Measurements from ENCODE around the gene NLRX1.
"Not testable (repeated sequence)": the region's sequence is repeated elsewhere in the genome, so short reads cannot be mapped to it uniquely, and the experiment has no call there.

NLRX1 gene

DNA sequence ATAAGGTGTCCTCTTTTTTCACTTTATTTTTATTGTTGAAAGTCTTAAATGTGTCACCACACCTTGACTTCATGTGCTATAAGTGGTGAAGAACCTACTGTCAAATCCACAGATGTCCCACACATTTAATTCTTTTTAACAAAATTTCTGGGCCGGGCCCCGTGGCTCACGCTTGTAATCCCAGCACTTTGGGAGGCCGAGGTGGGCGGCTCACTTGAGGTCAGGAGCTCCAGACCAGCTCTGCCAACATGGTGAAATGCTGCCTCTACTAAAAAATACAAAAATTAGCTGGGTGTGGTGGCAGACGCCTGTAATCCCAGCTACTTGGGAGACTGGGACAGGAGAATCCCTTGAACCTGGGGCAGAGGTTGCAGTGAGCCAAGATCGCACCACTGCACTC is 40.7 kb downstream of the NLRX1 start:
- DNase-seq (ENCODE audit: low read depth): no peak

DNA sequence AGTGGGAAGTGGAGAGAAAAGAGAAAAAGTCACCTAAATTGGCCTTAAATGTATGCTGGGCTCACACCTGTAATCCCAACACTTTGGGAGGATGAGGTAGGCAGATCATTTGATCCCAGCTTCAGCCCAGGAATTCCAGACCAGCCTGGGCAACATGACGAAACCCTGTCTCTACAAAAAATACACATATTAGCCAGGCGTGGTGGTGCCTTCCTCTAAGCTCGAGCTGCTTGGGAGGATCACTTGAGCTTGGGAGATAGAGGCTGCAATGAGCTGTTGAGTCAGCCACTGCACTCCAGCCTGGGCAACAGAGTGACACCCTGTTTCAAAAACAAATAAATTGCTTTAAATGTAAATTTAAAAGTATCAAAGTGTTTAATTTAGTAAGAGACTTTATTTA is 41.5 kb downstream of the NLRX1 start:
- DNase-seq (ENCODE audit: low read depth): no peak

DNA sequence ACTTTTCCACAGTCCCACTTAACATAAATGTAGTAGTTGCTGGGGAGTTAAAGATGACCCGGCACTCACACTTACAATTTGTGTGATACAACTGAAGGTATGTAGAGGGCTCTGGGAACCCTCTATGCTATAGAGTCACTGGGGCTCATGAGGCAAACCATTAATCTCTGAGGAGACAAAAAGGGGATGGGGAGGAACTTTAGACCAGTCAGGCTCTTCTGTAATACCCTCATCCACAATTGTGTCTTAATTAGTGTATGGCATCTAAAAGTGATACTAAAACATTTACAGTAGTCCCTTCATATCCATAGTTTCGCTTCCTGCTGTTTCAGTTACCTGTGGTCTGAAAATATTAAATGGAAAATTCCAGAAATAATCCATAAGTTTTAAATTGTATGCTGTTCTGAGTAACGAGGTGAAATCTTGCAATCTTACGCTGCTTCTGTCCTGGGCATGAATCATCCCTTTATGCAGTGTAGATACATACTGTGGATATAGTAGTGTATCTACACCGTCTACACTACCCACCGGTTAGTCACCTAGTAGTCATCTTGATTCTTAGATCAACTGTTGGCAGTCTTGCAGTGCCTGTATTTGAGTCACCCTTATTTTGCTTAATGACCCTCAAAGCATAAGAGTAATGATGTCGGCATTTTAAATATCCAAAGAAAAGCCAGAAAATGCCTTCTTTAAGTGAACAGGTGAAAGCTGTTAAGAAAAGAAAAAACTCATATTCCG is 49.8 kb downstream of the NLRX1 start:
- peak; percentile 12 for DNase-seq (ENCODE audit: low read depth)

DNA sequence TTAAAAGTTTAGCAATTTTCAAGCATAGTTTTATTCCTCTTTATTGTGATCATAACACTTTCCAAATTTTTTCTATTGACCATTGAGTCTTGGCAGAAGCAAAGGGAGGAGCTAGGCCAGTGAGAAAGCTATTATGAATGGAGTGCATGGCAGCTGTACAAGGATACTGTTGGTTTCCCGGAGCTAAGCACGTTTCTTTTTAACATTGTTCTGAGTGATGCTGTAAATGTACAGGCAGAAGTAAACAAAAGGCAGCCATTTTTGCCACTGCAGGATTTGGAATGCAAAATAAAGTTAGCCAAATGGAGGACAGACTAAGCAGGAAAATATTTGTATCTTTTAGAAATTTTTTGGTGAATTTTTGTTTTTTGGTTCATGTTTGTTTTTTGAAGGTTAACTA is 53.8 kb downstream of the NLRX1 start:
- DNase-seq (ENCODE audit: low read depth): no peak

DNA sequence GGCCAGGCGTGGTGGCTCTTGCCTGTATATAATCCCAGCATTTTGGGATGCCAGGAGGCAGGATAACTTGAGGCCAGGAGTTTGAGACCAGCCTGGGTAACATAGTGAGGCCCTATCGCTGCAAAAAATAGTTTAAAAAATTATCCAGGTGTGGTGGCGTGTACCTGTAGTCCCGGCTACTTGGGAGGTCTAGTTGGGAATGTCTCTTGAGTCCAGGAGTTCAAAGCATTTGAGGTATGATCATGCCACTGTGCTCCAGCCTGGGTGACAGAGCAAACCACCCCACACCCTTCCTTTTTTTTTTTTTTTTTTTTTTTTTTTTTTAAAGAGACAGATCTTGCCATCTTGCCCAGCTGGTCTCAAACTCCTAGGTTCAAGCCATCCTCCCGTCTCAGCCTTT is 54.4 kb downstream of the NLRX1 start:
- no peak for DNase-seq (ENCODE audit: low read depth)

DNA sequence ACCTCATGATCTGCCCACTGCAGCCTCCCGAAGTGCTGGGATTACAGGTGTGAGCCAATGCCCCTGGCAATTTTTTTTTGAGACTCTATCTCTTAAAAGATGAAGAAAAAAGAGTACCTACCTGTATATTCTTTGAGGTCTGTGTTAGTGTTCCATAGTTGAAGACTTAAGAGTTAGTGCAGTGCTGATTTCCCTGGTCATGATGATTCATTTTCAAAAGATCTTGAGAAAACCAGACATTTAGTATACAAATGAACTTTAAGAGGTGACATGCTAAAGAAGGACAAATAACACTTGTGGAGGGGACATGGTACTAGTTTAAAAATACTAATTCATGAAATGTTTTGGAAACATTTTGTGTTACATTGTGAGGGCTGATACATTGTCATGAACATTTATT is 55.3 kb downstream of the NLRX1 start:
- no peak for DNase-seq (ENCODE audit: low read depth)

DNA sequence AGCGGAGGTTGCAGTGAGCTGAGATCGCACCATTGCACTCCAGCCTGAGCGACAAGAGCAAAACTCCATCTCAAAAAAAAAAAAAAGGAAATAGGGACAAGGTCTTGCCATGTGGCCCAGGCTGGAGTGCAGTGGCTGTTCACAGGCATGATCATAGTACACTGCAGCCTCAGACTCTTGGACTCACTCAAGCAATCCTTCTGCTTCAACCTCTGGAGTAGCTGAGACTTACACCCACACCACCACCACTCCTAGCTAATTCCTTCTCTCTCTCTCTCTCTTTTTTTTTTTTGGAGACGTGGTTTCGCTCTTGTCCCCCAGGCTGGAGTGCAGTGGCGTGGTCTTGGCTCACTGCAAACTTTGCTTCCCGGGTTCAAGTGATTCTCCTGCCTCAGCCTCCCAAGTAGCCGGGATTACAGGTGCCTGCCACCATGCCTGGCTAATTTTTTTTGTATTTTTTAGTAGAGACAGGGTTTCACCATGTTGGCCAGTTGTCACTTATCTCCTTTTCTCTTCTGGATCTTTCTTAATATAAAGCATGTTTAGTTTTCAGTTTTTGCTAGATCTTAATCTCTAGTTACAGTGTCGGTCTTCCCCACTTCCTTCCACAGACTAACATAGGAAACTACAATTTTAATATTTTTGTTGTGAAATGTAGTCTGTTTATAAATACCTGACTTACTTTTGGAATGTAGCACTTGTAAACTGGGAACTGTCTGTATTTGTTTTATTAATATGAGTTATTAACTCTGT is 60.2 kb downstream of the NLRX1 start:
- DNase-seq (ENCODE audit: low read depth): not testable (repeated sequence)

DNA sequence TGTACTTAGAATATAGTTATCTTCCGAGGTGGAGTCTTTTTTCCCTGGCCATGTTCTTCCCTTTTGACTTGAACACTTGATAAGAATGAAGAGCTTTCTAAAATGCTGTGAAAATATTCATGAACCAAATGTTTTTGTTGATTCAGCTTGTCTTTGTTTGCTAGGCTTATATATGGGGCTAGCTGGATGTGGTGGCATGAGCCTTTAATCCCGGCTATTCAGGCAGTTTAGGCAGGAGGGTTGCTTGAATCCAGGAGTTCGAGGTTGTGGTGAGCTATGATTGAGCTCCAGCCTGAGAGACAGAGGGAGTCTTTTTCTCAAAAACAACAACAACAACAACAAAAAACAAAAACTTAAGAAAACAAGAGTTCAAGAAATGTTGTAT is 60.8 kb downstream of the NLRX1 start:
- no peak for DNase-seq (ENCODE audit: low read depth)

DNA sequence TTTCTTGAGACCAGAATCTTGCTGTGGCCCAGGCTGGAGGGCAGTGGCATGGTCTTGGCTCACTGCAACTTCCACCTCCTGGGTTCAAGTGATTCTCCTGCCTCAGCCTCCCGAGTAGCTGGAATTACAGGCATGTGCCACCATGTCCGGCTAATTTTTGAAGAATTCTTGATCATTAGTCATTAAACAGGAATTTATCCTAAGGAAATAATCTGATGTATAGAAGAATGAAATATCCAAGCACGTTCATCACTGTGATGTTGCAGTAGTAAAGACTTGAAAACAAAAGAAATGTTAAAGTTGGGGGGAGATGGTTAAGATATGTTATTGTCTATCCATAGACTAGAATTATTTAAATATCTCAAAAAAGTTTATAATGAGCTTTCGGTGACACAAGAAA is 61.2 kb downstream of the NLRX1 start:
- DNase-seq (ENCODE audit: low read depth): no peak
